ENCODE measurements around the gene MECP2. TPM values are rescaled to one million over a fixed set of nuclear protein-coding genes. Genes with fewer than 3 reads are reported as not detected.
"Not testable (repeated sequence)": the region's sequence is repeated elsewhere in the genome, so short reads cannot be mapped to it uniquely, and the experiment has no call there.

The MECP2 gene
- polyA plus RNA-seq = 10 to 100 TPM in 1 of 2 donors, 1 to 10 TPM in 1; 9.3 to 13.0 TPM

- Histone ChIP-seq H3K27me3 (ENCODE audit: control insufficient read depth in 1 of 2, insufficient read depth in 2 of 2, low read length in 2 of 2) (no peaks in the 10 kb centered on the region), H3K9me3 (ENCODE audit: control insufficient read depth in 2 of 2, insufficient read depth in 1 of 2, low read depth in 1 of 2, low read length in 1 of 2) (no peaks in the 10 kb centered on the region), H3K4me3 (ENCODE audit: low read depth in 1 of 2, low read length in 2 of 2) (peak within 1 kb of the TSS; percentile 57 to 81), H3K4me1 (ENCODE audit: control insufficient read depth in 2 of 2, insufficient read depth in 2 of 2, low read length in 1 of 2) (peaks cover 0 to 5% of the 10 kb centered on the region in 2 donors), H3K27ac (ENCODE audit: low read depth in 2 of 2, low read length in 1 of 2) (peak within 1 kb of the TSS; percentile 86 to 93), H3K36me3 (ENCODE audit: control insufficient read depth in 2 of 2, insufficient read depth in 2 of 2, low read length in 1 of 2) (no peaks in the 10 kb centered on the region)
- 6 to 29% methylated on average over 34 to 65 of the region's 75 CpGs for whole genome bisulfite sequencing, 2 donors
Measured at GRCh38 chrX:154097589-154098541, at the start of gene MECP2. Gene MECP2, minus strand, starts transcription at chrX:154097717.

DNA sequence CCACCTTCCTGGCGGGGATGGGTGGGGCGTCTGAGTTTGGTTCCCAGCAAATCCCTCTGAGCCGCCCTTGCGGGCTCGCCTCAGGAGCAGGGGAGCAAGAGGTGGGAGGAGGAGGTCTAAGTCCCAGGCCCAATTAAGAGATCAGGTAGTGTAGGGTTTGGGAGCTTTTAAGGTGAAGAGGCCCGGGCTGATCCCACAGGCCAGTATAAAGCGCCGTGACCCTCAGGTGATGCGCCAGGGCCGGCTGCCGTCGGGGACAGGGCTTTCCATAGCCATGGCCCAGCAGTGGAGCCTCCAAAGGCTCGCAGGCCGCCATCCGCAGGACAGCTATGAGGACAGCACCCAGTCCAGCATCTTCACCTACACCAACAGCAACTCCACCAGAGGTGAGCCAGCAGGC is 46.5 kb upstream of the MECP2 start, which contains the start of gene OPN1LW:
Gene OPN1LW (plus strand): TSS at position 234 of the 400 bp plus-strand sequence. CDS start 41 bp downstream, at position 275.
- H3K27ac ChIP-seq (ENCODE audit: low read depth in 2 of 2, low read length in 1 of 2) = not testable (repeated sequence)

GRCh38 chrX:154142950-154143745 is 45.6 kb upstream of the MECP2 start:
- no peak overlapping the region for H3K27ac ChIP-seq (ENCODE audit: low read depth in 2 of 2, low read length in 1 of 2)
- H3K4me1 ChIP-seq (ENCODE audit: control insufficient read depth in 2 of 2, insufficient read depth in 2 of 2, low read length in 1 of 2) = no peaks in the 10 kb centered on the region
- no peaks in the 10 kb centered on the region for H3K36me3 ChIP-seq (ENCODE audit: control insufficient read depth in 2 of 2, insufficient read depth in 2 of 2, low read length in 1 of 2)
- WGBS, 2 donors = 91 to 93% methylated on average over 23 of the region's 23 CpGs
- no peaks in the 10 kb centered on the region for H3K27me3 ChIP-seq (ENCODE audit: control insufficient read depth in 1 of 2, insufficient read depth in 2 of 2, low read length in 2 of 2)
- H3K9me3 ChIP-seq (ENCODE audit: control insufficient read depth in 2 of 2, insufficient read depth in 1 of 2, low read depth in 1 of 2, low read length in 1 of 2) = no peaks in the 10 kb centered on the region
- H3K4me3 ChIP-seq (ENCODE audit: low read depth in 1 of 2, low read length in 2 of 2) = no peak overlapping the region

More for the DNA sequence above, 46.5 kb upstream of the MECP2 start, which contains the start of gene OPN1LW:
- WGBS, 2 donors = 93 to 95% methylated on average over 12 of the region's 15 CpGs
- not testable (repeated sequence) for H3K9me3 ChIP-seq (ENCODE audit: control insufficient read depth in 2 of 2, insufficient read depth in 1 of 2, low read depth in 1 of 2, low read length in 1 of 2); H3K36me3 ChIP-seq (ENCODE audit: control insufficient read depth in 2 of 2, insufficient read depth in 2 of 2, low read length in 1 of 2); H3K4me1 ChIP-seq (ENCODE audit: control insufficient read depth in 2 of 2, insufficient read depth in 2 of 2, low read length in 1 of 2); H3K27me3 ChIP-seq (ENCODE audit: control insufficient read depth in 1 of 2, insufficient read depth in 2 of 2, low read length in 2 of 2); H3K4me3 ChIP-seq (ENCODE audit: low read depth in 1 of 2, low read length in 2 of 2)

- Histone ChIP-seq H3K27ac (ENCODE audit: low read depth in 2 of 2, low read length in 1 of 2) (no peak overlapping the region), H3K36me3 (ENCODE audit: control insufficient read depth in 2 of 2, insufficient read depth in 2 of 2, low read length in 1 of 2) (no peaks in the 10 kb centered on the region), H3K27me3 (ENCODE audit: control insufficient read depth in 1 of 2, insufficient read depth in 2 of 2, low read length in 2 of 2) (no peaks in the 10 kb centered on the region), H3K4me3 (ENCODE audit: low read depth in 1 of 2, low read length in 2 of 2) (no peak overlapping the region), H3K4me1 (ENCODE audit: control insufficient read depth in 2 of 2, insufficient read depth in 2 of 2, low read length in 1 of 2) (no peaks in the 10 kb centered on the region), H3K9me3 (ENCODE audit: control insufficient read depth in 2 of 2, insufficient read depth in 1 of 2, low read depth in 1 of 2, low read length in 1 of 2) (no peaks in the 10 kb centered on the region)
- WGBS, 2 donors = 89 to 91% methylated on average over 8 of the region's 8 CpGs
Measured at GRCh38 chrX:154142386-154142785, 44.9 kb upstream of the MECP2 start.

DNA sequence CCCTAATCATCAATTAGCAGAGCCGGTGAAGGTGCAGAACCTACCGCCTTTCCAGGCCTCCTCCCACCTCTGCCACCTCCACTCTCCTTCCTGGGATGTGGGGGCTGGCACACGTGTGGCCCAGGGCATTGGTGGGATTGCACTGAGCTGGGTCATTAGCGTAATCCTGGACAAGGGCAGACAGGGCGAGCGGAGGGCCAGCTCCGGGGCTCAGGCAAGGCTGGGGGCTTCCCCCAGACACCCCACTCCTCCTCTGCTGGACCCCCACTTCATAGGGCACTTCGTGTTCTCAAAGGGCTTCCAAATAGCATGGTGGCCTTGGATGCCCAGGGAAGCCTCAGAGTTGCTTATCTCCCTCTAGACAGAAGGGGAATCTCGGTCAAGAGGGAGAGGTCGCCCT is 43.2 kb upstream of the MECP2 start:
- Histone ChIP-seq H3K4me1 (ENCODE audit: control insufficient read depth in 2 of 2, insufficient read depth in 2 of 2, low read length in 1 of 2) (no peaks in the 10 kb centered on the region), H3K27me3 (ENCODE audit: control insufficient read depth in 1 of 2, insufficient read depth in 2 of 2, low read length in 2 of 2) (no peaks in the 10 kb centered on the region), H3K27ac (ENCODE audit: low read depth in 2 of 2, low read length in 1 of 2) (no peak overlapping the region), H3K36me3 (ENCODE audit: control insufficient read depth in 2 of 2, insufficient read depth in 2 of 2, low read length in 1 of 2) (no peaks in the 10 kb centered on the region), H3K4me3 (ENCODE audit: low read depth in 1 of 2, low read length in 2 of 2) (no peak overlapping the region), H3K9me3 (ENCODE audit: control insufficient read depth in 2 of 2, insufficient read depth in 1 of 2, low read depth in 1 of 2, low read length in 1 of 2) (no peaks in the 10 kb centered on the region)
- WGBS, 2 donors = 76 to 86% methylated on average over 10 of the region's 10 CpGs

DNA sequence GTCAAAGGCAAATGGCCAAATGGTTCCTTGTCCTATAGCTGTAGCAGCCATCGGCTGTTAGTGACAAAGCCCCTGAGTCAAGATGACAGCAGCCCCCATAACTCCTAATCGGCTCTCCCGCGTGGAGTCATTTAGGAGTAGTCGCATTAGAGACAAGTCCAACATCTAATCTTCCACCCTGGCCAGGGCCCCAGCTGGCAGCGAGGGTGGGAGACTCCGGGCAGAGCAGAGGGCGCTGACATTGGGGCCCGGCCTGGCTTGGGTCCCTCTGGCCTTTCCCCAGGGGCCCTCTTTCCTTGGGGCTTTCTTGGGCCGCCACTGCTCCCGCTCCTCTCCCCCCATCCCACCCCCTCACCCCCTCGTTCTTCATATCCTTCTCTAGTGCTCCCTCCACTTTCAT is 42.7 kb upstream of the MECP2 start:
- WGBS, 2 donors = 90% methylated on average over 11 to 12 of the region's 12 CpGs
- Histone ChIP-seq H3K36me3 (ENCODE audit: control insufficient read depth in 2 of 2, insufficient read depth in 2 of 2, low read length in 1 of 2) (no peaks in the 10 kb centered on the region), H3K27me3 (ENCODE audit: control insufficient read depth in 1 of 2, insufficient read depth in 2 of 2, low read length in 2 of 2) (no peaks in the 10 kb centered on the region), H3K4me3 (ENCODE audit: low read depth in 1 of 2, low read length in 2 of 2) (no peak overlapping the region), H3K9me3 (ENCODE audit: control insufficient read depth in 2 of 2, insufficient read depth in 1 of 2, low read depth in 1 of 2, low read length in 1 of 2) (no peaks in the 10 kb centered on the region), H3K4me1 (ENCODE audit: control insufficient read depth in 2 of 2, insufficient read depth in 2 of 2, low read length in 1 of 2) (no peaks in the 10 kb centered on the region), H3K27ac (ENCODE audit: low read depth in 2 of 2, low read length in 1 of 2) (no peak overlapping the region)

DNA sequence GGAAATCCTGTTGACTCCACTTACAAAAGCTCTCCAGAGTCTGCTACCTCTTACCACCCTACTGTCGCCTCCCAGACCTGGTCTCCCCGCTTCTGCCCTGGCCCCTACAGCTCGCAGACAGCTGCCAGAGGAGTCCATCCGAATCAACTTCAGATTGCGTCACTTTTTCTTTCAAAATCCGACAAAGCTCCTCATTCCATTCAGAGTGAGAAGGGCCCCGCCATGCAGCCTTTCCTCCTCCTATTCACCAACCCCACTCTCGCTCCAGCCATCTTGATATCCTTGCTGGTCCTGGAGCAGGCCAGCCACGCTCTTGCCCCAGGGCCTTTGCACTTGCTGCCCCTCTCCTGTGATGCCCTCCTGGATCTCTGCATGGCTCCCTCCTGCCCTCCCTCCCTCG is 41.3 kb upstream of the MECP2 start:
- H3K9me3 ChIP-seq (ENCODE audit: control insufficient read depth in 2 of 2, insufficient read depth in 1 of 2, low read depth in 1 of 2, low read length in 1 of 2) = no peaks in the 10 kb centered on the region
- no peaks in the 10 kb centered on the region for H3K27me3 ChIP-seq (ENCODE audit: control insufficient read depth in 1 of 2, insufficient read depth in 2 of 2, low read length in 2 of 2)
- no peaks in the 10 kb centered on the region for H3K4me1 ChIP-seq (ENCODE audit: control insufficient read depth in 2 of 2, insufficient read depth in 2 of 2, low read length in 1 of 2)
- 86 to 88% methylated on average over 10 of the region's 10 CpGs for WGBS, 2 donors
- no peak overlapping the region for H3K4me3 ChIP-seq (ENCODE audit: low read depth in 1 of 2, low read length in 2 of 2)
- no peaks in the 10 kb centered on the region for H3K36me3 ChIP-seq (ENCODE audit: control insufficient read depth in 2 of 2, insufficient read depth in 2 of 2, low read length in 1 of 2)
- H3K27ac ChIP-seq (ENCODE audit: low read depth in 2 of 2, low read length in 1 of 2) = no peak overlapping the region

- Histone ChIP-seq H3K27ac (ENCODE audit: low read depth in 2 of 2, low read length in 1 of 2) (no peak overlapping the region), H3K9me3 (ENCODE audit: control insufficient read depth in 2 of 2, insufficient read depth in 1 of 2, low read depth in 1 of 2, low read length in 1 of 2) (no peaks in the 10 kb centered on the region), H3K36me3 (ENCODE audit: control insufficient read depth in 2 of 2, insufficient read depth in 2 of 2, low read length in 1 of 2) (no peaks in the 10 kb centered on the region), H3K4me3 (ENCODE audit: low read depth in 1 of 2, low read length in 2 of 2) (peak overlapping the region in 1 of 2 donors; percentile 26), H3K4me1 (ENCODE audit: control insufficient read depth in 2 of 2, insufficient read depth in 2 of 2, low read length in 1 of 2) (no peaks in the 10 kb centered on the region), H3K27me3 (ENCODE audit: control insufficient read depth in 1 of 2, insufficient read depth in 2 of 2, low read length in 2 of 2) (no peaks in the 10 kb centered on the region)
- 2 to 24% methylated on average over 43 to 44 of the region's 44 CpGs for WGBS, 2 donors
Measured at GRCh38 chrX:154136627-154137161, 39.2 kb upstream of the MECP2 start.

DNA sequence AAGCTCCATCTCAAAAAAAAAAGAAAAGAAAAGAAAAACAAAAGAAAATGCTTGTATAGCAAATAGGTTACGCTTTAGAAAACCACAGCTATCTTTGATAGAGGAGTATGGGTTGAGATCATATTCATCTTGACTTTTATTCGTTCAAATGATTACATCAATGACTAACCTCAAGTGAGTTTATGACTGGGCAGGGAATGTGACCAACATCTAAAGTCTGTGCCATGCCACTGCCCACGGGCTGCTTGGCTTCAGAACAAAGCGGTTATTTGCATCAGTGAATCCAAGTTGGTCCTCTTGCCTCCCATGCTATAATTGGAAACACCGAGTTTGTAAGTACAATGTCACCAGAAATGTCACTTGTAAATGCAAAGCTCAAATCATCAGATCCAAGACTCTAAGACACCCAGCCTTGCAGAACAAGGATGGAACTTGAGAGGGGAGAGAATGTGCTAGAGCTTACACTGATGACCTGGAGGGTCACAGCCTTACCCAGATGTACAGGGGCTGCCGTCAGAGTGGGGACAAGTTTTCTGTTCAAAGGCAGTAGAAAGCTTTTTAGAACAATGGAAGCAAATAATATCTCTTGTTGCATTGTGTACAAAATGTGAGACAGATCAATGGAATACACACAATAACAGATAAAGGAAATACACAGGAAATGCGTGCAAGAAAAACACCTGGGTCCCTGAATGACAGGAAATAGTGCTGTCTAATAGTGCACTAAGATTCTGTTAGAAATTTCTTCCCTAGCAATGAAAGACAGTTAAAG is 38.1 kb upstream of the MECP2 start:
- Histone ChIP-seq H3K27me3 (ENCODE audit: control insufficient read depth in 1 of 2, insufficient read depth in 2 of 2, low read length in 2 of 2) (no peaks in the 10 kb centered on the region), H3K9me3 (ENCODE audit: control insufficient read depth in 2 of 2, insufficient read depth in 1 of 2, low read depth in 1 of 2, low read length in 1 of 2) (no peaks in the 10 kb centered on the region), H3K27ac (ENCODE audit: low read depth in 2 of 2, low read length in 1 of 2) (no peak overlapping the region), H3K4me3 (ENCODE audit: low read depth in 1 of 2, low read length in 2 of 2) (no peak overlapping the region), H3K4me1 (ENCODE audit: control insufficient read depth in 2 of 2, insufficient read depth in 2 of 2, low read length in 1 of 2) (no peaks in the 10 kb centered on the region), H3K36me3 (ENCODE audit: control insufficient read depth in 2 of 2, insufficient read depth in 2 of 2, low read length in 1 of 2) (no peaks in the 10 kb centered on the region)
- 58 to 69% methylated on average over 7 of the region's 7 CpGs for WGBS, 2 donors

All from esophagus (tissue), 2 donors.